ENCODE results near the gene MTERF2. TPM values are rescaled to one million over a fixed set of nuclear protein-coding genes. Genes with fewer than 3 reads are reported as not detected.
"Not testable (repeated sequence)": the region's sequence is repeated elsewhere in the genome, so short reads cannot be mapped to it uniquely, and the experiment has no call there.

Gene MTERF2
- total RNA-seq, 1 experiment from 2014 or later: 7.8 TPM

DNA sequence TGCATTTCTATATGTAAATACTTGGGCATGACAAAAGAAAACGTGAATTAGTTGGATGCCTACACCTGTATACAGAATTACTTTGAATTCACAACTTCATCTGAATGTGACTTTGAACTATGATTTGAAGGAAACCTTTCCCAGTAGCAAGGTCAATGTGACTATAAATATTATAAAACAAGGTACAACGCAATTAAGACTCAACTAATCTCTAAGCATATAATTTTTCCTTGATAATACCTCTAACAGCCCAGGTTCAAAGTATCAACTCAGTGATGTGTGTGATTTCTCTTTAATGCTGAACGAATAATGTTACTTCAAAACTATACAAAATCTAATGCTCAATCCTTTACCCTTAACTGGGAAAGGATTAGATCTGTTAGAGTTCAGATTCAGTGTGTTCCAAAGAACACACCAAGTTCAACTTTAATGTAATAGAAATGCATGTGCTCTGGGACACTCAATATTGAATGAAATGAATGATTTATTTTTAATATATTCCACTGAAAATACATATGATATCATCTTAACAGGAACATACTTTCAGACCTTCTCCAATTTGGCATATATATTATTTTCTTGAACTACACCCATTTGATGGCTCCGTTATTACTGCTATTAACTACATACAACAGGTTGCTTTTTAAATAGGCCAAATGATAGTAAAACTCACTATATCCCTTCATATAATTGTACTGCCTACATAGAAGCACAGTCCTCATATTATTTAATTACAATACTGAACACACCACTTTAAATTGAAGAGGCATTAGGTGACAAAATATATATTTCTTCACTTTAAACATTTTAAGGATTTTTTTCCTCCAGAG is 40.1 kb upstream of the MTERF2 start:
- Histone ChIP-seq H3K4me1 (ENCODE audit: control insufficient read depth in 1 of 2, insufficient read depth in 2 of 2, low read length in 2 of 2) (peaks cover 2 to 13% of the 10 kb centered on the region in 2 experiments; a peak in 3 of 4 replicates), H3K9me3 (ENCODE audit: control insufficient read depth in 1 of 2, insufficient read depth in 1 of 2, low read depth in 1 of 2, low read length in 2 of 2) (no peaks in the 10 kb centered on the region), H3K9me2 (ENCODE audit: insufficient read depth) (no peaks in the 10 kb centered on the region), H3K79me2 (ENCODE audit: insufficient read depth, low read length) (no peaks in the 10 kb centered on the region), H2AFZ (ENCODE audit: low read depth, low read length, poor library complexity, severe bottlenecking) (no peak overlapping the region), H3K27me3 (ENCODE audit: insufficient read depth, low read length) (no peaks in the 10 kb centered on the region), H3K27ac (ENCODE audit: low read depth, low read length) (no peak overlapping the region), H4K20me1 (ENCODE audit: insufficient read depth) (no peaks in the 10 kb centered on the region), H3K9ac (ENCODE audit: low read length) (no peak overlapping the region), H3K36me3 (ENCODE audit: control insufficient read depth in 1 of 2, insufficient read depth in 2 of 2, low read length in 2 of 2) (no peaks in the 10 kb centered on the region), H3K4me2 (ENCODE audit: low read length) (peak overlapping the region; percentile 47), H3K4me3 (replicated peaks in 1 of 2; ENCODE audit: low read depth in 1 of 2, low read length in 2 of 2) (no peak overlapping the region)
- ChIA-PET POLR2A (no interaction called here), CTCF (no interaction called here), RAD21 (ENCODE audit: low non-redundant PET in 1 of 2, low total read pairs in 2 of 2, uncharacterized antibody in 2 of 2, unreplicated experiment in 2 of 2) (no interaction called here)
- DNase-seq (ENCODE audit: low read depth, low spot score): no peak
- BruUV-seq (replicated peaks): no TSS peak
- TF ChIP-seq CTCF (IDR thresholded peaks at IDR 0.05 in 2 of 3, conservative IDR thresholded peaks at IDR 0.05 in 1 of 3; ENCODE audit: borderline replicate concordance in 1 of 3, insufficient read depth in 1 of 3, low read depth in 2 of 3, low read length in 2 of 3): no peak
- TF ChIP-seq ZFX (IDR thresholded peaks at IDR 0.05): no peak
- no peak for TF ChIP-seq RAD21 (IDR thresholded peaks at IDR 0.05; ENCODE audit: low read depth)
- no peak for TF ChIP-seq SIN3A (IDR thresholded peaks at IDR 0.05; ENCODE audit: low read depth)
- no peak for TF ChIP-seq SP1 (IDR thresholded peaks at IDR 0.05; ENCODE audit: low read depth)
- no peak for TF ChIP-seq CEBPB (IDR thresholded peaks at IDR 0.05; ENCODE audit: low read depth)
- no peak for TF ChIP-seq EGR1 (IDR thresholded peaks at IDR 0.05; ENCODE audit: low read depth)
- TF ChIP-seq JUND (IDR thresholded peaks at IDR 0.05): no peak
- no peak for TF ChIP-seq ZNF274 (IDR thresholded peaks at IDR 0.05; ENCODE audit: low read depth, low read length)
- TF ChIP-seq ELF1 (IDR thresholded peaks at IDR 0.05; ENCODE audit: borderline replicate concordance, low read depth): no peak
- intact Hi-C loops (cut with micrococcal nuclease): no loop called here
- ATAC-seq: no peak

DNA sequence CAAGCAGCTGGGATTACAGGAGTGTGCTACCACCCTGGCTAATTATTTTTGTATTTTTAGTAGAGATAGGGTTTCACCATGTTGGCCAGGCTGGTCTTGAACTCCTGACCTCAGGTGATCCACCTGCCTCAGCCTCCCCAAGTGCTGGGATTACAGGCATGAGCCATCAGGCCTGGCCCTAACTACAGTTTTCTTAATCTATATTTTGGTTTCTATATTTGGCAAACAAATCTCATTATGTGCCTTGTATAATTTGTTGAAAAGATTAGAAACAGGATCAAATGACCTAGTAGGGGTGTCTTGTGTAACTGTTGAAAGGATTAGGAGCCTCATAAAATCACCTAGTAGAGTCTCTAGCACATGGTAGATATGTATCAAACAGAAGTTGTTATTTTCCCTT is 39.4 kb upstream of the MTERF2 start:
- H3K9me3 ChIP-seq (ENCODE audit: control insufficient read depth in 1 of 2, insufficient read depth in 1 of 2, low read depth in 1 of 2, low read length in 2 of 2); intact Hi-C loops (cut with micrococcal nuclease); H3K27me3 ChIP-seq (ENCODE audit: insufficient read depth, low read length); ATAC-seq; H3K79me2 ChIP-seq (ENCODE audit: insufficient read depth, low read length); DNase-seq (ENCODE audit: low read depth, low spot score); H3K9me2 ChIP-seq (ENCODE audit: insufficient read depth); H3K9ac ChIP-seq (ENCODE audit: low read length); RAD21 ChIA-PET (ENCODE audit: low non-redundant PET in 1 of 2, low total read pairs in 2 of 2, uncharacterized antibody in 2 of 2, unreplicated experiment in 2 of 2); H3K36me3 ChIP-seq (ENCODE audit: control insufficient read depth in 1 of 2, insufficient read depth in 2 of 2, low read length in 2 of 2); H2AFZ ChIP-seq (ENCODE audit: low read depth, low read length, poor library complexity, severe bottlenecking); BruUV-seq (replicated peaks); H3K4me2 ChIP-seq (ENCODE audit: low read length); CTCF ChIA-PET; POLR2A ChIA-PET; H3K27ac ChIP-seq (ENCODE audit: low read depth, low read length); H3K4me3 ChIP-seq (replicated peaks in 1 of 2; ENCODE audit: low read depth in 1 of 2, low read length in 2 of 2); H4K20me1 ChIP-seq (ENCODE audit: insufficient read depth): not testable (repeated sequence)
- H3K4me1 ChIP-seq (ENCODE audit: control insufficient read depth in 1 of 2, insufficient read depth in 2 of 2, low read length in 2 of 2): peaks cover 2 to 13% of the 10 kb centered on the region in 2 experiments; a peak in 3 of 4 replicates
